Suprapubic skin (tissue), 4 donors: ENCODE measurements around the gene LRRC4C. TPM values are rescaled to one million over a fixed set of nuclear protein-coding genes. Genes with fewer than 3 reads are reported as not detected.

Experiments
- DNase-seq, 2 donors: peaks; one replicate each; pipeline ENCODE4 v3.0.0-alpha.2; 2019; ENCODE audit warnings: low spot score in 2 of 2
- H3K27ac ChIP-seq: fragments of 200-600 bp; sonication (generic); one replicate; pipeline ENCODE4 v1.5.1; 2019
- H3K27me3 ChIP-seq: fragments of 200-600 bp; sonication (generic); one replicate; pipeline ENCODE4 v1.5.1; 2019
- H3K36me3 ChIP-seq: fragments of 200-600 bp; sonication (generic); one replicate; pipeline ENCODE4 v1.5.1; 2019
- H3K4me1 ChIP-seq: fragments of 200-600 bp; sonication (generic); one replicate; pipeline ENCODE4 v1.5.1; 2019
- H3K4me3 ChIP-seq: fragments of 200-600 bp; sonication (generic); one replicate; pipeline ENCODE4 v1.5.1; 2019; ENCODE audit warnings: mild to moderate bottlenecking
- H3K9me3 ChIP-seq: fragments of 200-600 bp; sonication (generic); one replicate; pipeline ENCODE4 v1.5.1; 2019
- EP300 ChIP-seq: sonication (generic); formaldehyde crosslinking; IDR thresholded peaks from one replicate; pipeline ENCODE4 v1.6.1; 2017; ENCODE audit warnings: antibody characterized with exemption
- POLR2A ChIP-seq, 2 donors: fragments of 450-650 bp; IDR thresholded peaks; one replicate each; pipeline ENCODE4 v1.6.1; 2017; ENCODE audit warnings: antibody characterized with exemption in 2 of 2, mild to moderate bottlenecking in 2 of 2, moderate library complexity in 2 of 2
- POLR2AphosphoS5 ChIP-seq, 3 donors: sonication (generic); formaldehyde crosslinking; IDR thresholded peaks; one replicate each; pipeline ENCODE4 v1.6.1; 2017; ENCODE audit warnings: antibody characterized with exemption in 3 of 3
- WGBS: methylation state at CpG from one replicate; pipeline ENCODE4 v1.1.5; 2018; 5-methylcytosine and 5-hydroxymethylcytosine counted together
- total RNA-seq, 4 donors: library from RNA; depleted of rRNA; stranded (reverse); fragments of >200 nt; gene quantifications; one replicate each; pipeline ENCODE4 v1.1.0, GENCODE V29; 2016
- TF ChIP-seq, protein P1 (sequence below), 2 donors: fragments of 200-600 bp in 1 of 2; fragments of 450-650 bp in 1 of 2; sonication (generic) in 1 of 2; IDR thresholded peaks; one replicate each; pipeline ENCODE4 v1.5.1; 2016 to 2019; ENCODE audit warnings: antibody characterized with exemption in 2 of 2, mild to moderate bottlenecking in 1 of 2, moderate library complexity in 1 of 2

LRRC4C gene
- total RNA-seq, 4 donors from 2014 or later = 0.19 to 1.1 (median 0.60) TPM; not detected in 1

DNA sequence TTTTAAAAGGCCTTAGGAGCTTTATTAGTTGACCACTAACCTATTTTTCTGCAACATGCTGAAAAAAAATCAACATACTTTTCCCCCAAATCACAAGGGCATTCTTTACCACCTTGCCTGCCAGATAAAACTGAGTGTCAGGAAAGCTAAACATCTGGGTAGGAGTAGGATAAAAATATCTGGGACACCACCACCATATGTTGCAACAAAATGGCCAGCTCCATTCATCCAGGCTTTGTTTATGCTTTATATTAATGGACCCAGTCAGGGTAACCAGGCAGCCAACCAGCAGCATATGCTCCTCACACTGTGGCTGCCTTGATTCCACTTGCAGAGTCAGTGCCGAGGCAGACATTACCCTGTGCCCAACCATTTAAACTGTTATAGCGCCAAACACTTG is 1024.5 kb downstream of the LRRC4C start:
- Histone ChIP-seq H3K27me3 (no peaks in the 10 kb centered on the region), H3K36me3 (no peaks in the 10 kb centered on the region), H3K4me1 (no peaks in the 10 kb centered on the region), H3K9me3 (no peaks in the 10 kb centered on the region), H3K27ac (no peak overlapping the region), H3K4me3 (no peak overlapping the region)
- WGBS = 84% methylated on average over 2 of the region's 2 CpGs
- TF ChIP-seq POLR2AphosphoS5 (IDR thresholded peaks at IDR 0.05) = no peak
- TF ChIP-seq EP300 = no peak
- no peak for TF ChIP-seq POLR2A (IDR thresholded peaks at IDR 0.05)
- TF ChIP-seq, protein P1, sequence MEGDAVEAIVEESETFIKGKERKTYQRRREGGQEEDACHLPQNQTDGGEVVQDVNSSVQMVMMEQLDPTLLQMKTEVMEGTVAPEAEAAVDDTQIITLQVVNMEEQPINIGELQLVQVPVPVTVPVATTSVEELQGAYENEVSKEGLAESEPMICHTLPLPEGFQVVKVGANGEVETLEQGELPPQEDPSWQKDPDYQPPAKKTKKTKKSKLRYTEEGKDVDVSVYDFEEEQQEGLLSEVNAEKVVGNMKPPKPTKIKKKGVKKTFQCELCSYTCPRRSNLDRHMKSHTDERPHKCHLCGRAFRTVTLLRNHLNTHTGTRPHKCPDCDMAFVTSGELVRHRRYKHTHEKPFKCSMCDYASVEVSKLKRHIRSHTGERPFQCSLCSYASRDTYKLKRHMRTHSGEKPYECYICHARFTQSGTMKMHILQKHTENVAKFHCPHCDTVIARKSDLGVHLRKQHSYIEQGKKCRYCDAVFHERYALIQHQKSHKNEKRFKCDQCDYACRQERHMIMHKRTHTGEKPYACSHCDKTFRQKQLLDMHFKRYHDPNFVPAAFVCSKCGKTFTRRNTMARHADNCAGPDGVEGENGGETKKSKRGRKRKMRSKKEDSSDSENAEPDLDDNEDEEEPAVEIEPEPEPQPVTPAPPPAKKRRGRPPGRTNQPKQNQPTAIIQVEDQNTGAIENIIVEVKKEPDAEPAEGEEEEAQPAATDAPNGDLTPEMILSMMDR (IDR thresholded peaks at IDR 0.05) = no peak
- DNase-seq = no peak

DNA sequence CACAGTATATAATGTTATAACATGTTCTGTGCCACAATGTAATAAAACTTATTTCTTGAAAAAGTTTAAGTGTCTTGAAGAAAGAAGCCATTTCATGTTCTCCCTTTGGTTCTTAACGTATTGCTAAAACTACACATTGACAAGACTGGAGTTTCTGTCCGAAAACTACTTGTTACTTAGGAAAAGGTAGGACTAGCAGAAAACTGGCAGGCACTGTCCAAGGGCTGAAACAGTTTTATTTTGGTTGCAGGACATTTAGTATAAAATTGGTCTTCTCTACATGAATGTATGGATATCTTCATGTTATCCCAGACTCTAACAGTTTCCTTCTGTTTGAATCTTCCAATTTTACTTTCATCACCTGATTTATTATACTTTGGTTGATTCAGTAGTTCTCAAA is 1027.1 kb downstream of the LRRC4C start:
- Histone ChIP-seq H3K4me3 (no peak overlapping the region), H3K27ac (no peak overlapping the region), H3K9me3 (no peaks in the 10 kb centered on the region), H3K27me3 (no peaks in the 10 kb centered on the region), H3K4me1 (no peaks in the 10 kb centered on the region), H3K36me3 (no peaks in the 10 kb centered on the region)
- DNase-seq = no peak
- WGBS = 77% methylated on average over 2 of the region's 2 CpGs
- TF ChIP-seq EP300 = no peak

DNA sequence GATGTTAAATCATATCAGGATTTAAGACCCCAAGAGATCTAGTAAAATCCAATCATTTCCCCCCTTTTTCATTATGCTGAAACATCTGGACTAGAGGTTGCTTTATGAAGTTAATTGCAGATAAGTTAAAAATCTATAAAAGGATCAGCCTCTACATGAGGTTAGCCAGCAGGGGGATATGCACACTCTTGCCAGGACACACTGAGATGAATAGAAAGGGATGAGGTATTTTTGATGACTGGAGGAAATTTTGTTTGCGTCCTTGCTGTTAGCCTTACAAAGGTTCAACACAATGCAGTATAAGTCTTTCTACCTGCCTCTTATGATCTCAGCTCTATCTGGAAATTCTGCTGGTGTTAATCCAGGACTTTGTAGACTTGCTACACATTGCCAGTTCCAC is 1034.3 kb downstream of the LRRC4C start:
- DNase-seq = no peak
- Histone ChIP-seq H3K4me3 (no peak overlapping the region), H3K9me3 (no peaks in the 10 kb centered on the region), H3K36me3 (no peaks in the 10 kb centered on the region), H3K27me3 (no peaks in the 10 kb centered on the region), H3K27ac (no peak overlapping the region), H3K4me1 (no peaks in the 10 kb centered on the region)
- WGBS = 83% methylated on average over 1 of the region's 1 CpG
- TF ChIP-seq, protein P1 (IDR thresholded peaks at IDR 0.05) = no peak
- TF ChIP-seq POLR2AphosphoS5 (IDR thresholded peaks at IDR 0.05) (no peak), EP300 (no peak), POLR2A (IDR thresholded peaks at IDR 0.05) (no peak)

DNA sequence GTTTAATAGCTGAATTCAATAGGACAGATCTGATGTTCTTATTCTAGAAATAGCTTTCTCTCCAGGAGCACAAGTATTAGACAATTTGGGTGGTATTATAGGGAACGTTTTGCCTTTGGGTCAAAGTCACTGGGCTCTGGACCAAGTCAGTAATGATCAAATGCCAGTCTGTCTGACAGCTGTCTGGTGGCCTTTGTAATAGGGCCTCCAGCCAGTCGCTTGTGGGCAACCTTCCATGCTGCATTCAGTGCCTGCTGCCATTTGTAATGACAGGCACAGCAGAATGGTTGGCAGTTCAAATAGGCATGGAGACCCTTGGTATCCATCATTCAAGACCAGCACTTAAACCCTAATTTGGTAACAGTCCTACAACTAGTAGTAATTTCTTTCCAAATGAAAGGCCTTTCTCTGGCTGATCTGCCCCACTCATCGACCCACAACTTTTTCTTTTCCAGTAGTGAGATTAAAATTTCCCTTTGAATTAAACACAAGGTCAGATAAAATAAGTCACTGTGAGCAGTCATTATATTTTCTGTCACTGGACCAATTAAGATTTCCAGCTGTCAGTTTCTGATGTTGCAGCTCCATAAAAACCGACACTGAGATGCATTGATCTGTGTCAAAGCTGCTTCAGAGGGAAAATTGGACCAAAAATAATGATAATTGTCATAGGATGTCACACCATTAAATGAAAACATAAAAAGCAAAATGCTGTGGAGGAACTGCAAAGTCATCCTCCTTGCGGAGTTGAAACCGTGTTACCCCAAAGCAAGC is 1038.1 kb downstream of the LRRC4C start:
- TF ChIP-seq, protein P1 (IDR thresholded peaks at IDR 0.05) = no peak
- TF ChIP-seq POLR2AphosphoS5 (IDR thresholded peaks at IDR 0.05) (no peak), EP300 (no peak), POLR2A (IDR thresholded peaks at IDR 0.05) (no peak)

DNA sequence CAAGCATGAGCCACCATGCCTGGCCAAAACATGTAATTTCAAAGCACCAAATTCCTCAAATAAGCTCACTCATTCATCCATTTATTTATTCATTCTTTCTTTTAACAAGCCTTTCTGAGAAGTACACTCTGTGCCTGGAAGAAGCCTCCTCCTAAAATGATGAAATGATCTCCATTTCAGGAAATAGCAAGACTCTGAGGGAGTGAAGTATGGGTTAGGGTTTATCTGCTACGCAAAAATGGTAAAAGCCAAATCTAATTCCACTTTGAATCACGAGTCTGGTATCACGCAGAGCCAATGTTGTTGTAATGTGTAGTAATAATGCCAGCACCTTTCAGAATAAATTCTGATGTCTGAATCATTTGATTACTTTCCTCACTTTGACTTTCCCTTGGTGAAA is 1041.8 kb downstream of the LRRC4C start:
- no peak overlapping the region for H3K27ac ChIP-seq
- no peak for DNase-seq
- H3K4me3 ChIP-seq = no peak overlapping the region
- no peaks in the 10 kb centered on the region for H3K36me3 ChIP-seq
- H3K4me1 ChIP-seq = no peaks in the 10 kb centered on the region
- TF ChIP-seq EP300 = no peak
- no peak for TF ChIP-seq POLR2A (IDR thresholded peaks at IDR 0.05)
- TF ChIP-seq POLR2AphosphoS5 (IDR thresholded peaks at IDR 0.05) = no peak
- TF ChIP-seq, protein P1 (IDR thresholded peaks at IDR 0.05) = no peak
- H3K9me3 ChIP-seq = no peaks in the 10 kb centered on the region
- no peaks in the 10 kb centered on the region for H3K27me3 ChIP-seq
- 85% methylated on average over 3 of the region's 3 CpGs for WGBS

More for the DNA sequence above, 1038.1 kb downstream of the LRRC4C start:
- Histone ChIP-seq H3K4me1 (no peaks in the 10 kb centered on the region), H3K27me3 (no peaks in the 10 kb centered on the region), H3K36me3 (no peaks in the 10 kb centered on the region), H3K27ac (no peak overlapping the region), H3K4me3 (no peak overlapping the region), H3K9me3 (no peaks in the 10 kb centered on the region)
- DNase-seq = no peak
- WGBS = 69% methylated on average over 6 of the region's 6 CpGs
